ENCODE results near the gene RNF26.

RNF26 gene

GRCh38 chr11:119335655-119336543 lies 1.6 kb downstream of the RNF26 start:
- DNase-seq (ENCODE audit: insufficient read length, low spot score) (no peak), FAIRE-seq (no peak)
- no peak for TF ChIP-seq CTCF (IDR thresholded peaks at IDR 0.05; ENCODE audit: insufficient read depth, missing control alignments)

DNA sequence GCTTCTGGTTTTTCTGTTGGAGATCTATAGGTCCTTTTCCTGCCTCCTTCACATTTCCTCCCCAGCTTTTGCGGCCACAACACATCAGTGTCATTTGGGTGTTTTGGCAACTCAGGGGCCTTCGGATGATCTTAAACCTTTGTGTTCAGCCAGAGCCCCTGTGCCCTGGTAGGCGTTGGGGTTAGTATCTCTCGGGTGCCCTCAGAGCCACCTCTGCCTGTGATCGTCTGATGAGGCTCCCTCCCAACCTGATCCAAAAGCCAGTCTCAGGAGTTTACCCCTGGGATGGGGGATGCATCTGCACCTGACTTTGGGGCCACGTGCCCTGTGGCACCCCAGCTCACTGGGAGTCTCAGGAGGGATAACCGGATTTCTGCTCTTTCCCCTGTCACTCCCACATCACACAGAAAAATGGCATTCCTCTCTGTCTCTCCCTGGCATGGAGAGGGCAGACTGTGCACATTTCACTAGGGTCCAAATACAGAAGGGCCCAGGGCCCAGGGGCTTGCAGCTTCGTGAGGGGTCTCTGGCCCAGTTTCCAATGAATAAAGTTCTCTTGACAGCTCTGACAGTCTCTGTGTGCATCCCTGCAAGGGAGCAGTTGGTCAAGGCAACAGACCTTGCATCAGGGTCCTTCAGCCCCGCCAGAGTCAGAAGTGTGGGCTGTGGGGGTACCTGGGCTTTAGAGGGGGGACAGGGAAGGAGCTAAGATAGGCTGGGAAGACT lies 2.6 kb downstream of the RNF26 start:
- no peak for FAIRE-seq
- no peak for TF ChIP-seq CTCF (IDR thresholded peaks at IDR 0.05; ENCODE audit: insufficient read depth, missing control alignments)
- DNase-seq (ENCODE audit: insufficient read length, low spot score) = no peak

DNA sequence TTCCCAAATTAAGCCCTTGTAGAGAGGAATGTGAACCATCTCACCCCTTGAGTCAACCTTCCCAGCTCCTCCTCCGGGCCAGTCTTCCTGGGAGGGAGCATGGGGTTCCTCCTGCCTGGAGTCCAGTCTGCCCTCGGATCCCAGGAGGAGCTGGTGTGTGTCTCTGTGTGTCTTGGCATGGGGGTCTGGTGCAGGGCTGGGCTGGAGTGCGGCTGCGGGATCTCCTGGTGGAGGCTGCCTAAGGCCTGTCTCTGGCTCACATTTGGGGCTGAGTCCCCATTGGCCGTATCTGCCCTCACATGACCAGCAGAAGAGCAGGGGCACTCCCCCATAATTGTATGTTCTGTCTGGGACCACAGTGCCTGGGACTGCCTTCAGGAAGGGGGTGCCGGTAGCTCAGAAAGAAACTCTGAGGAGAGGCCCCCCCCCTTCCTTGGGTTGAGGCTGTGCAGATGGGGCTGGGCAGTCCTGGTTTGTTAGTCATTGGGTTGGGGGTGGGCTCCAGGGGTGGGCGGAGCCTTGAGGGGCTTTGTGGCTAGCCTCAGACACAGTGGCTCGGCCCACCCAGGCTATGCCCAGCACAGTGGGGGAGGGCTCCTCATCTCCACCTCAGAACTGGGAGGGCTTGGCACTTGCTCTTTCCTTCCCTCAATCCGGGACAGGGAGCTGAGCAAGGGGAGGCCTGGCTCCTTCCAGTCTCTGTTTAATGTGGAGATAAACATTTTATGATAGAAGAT lies 3.4 kb downstream of the RNF26 start:
- DNase-seq (ENCODE audit: insufficient read length, low spot score) (no peak), FAIRE-seq (no peak)
- no peak for TF ChIP-seq CTCF (IDR thresholded peaks at IDR 0.05; ENCODE audit: insufficient read depth, missing control alignments)

DNA sequence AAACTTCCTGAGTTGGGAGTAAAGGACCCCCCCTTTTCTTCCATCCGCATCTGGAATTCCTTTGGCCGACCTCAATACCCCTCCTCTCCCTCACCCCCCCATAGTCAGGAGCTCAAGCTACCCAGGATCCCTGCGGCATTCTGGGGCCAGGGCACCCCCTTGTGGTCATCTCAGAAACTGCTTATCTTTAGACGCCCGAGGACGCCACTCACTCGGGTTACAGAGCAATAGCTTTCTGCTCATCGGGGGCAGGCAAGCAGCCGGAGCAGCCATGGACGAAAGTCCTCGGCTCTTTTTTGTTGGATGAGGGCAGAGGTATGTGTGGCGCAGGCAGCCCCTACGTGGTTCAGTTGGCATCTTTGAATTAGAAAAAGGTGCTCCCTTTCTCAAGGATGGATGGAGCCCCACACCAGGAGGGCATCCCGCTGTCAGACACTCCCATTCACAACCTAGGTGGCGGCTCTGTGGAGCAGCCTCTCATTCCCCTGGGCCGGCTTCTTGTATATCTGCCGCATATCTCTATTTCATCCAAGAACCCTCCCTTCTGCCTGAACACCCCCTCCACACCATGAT lies 4.1 kb downstream of the RNF26 start:
- peak; percentile 92 for DNase-seq (ENCODE audit: insufficient read length, low spot score)
- TF ChIP-seq CTCF (IDR thresholded peaks at IDR 0.05; ENCODE audit: insufficient read depth, missing control alignments) = peak; percentile 80
- no peak for FAIRE-seq

- no peak for TF ChIP-seq CTCF (IDR thresholded peaks at IDR 0.05; ENCODE audit: insufficient read depth, missing control alignments)
- no peak for FAIRE-seq
- DNase-seq (ENCODE audit: insufficient read length, low spot score) = no peak
Observed at GRCh38 chr11:119338965-119339588, 4.8 kb downstream of the RNF26 start.

DNA sequence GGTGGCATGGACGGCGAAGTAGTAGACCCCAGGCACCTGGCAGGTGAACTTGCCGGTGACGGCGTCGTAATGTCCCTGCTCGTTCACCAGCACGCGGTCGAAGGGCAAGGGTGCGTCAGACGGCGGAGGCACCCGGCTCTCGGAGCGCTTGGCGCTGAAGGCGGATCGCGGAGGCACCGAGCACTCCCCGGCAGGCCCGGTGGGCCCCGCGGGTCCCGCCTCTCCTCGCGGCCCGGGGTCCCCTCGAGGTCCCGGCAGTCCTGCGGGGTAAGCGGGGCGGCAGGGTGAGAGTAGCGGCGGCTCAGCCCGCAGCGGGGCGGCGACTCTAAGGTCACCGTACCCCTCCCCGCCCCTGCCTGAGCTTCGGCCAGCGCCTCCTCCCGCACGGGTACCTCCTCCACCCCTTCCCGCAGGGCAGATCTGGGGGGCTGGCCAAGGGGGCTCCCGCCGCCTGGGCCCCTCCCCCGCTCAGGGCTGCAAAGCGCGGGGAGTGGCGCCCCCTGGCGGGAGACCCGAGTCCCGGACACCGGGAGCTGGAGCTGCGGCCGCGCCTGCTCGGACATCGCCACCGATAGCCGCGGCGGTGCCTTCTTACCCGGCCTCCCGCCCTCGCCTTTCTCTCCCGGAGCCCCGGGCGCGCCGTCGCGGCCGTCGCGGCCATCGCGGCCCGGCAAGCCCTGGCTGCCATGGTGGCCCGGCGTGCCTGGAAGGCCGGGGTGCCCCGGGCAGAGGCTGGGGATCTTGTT lies 5.4 kb downstream of the RNF26 start:
- peak; percentile 48 for TF ChIP-seq CTCF (IDR thresholded peaks at IDR 0.05; ENCODE audit: insufficient read depth, missing control alignments)
- FAIRE-seq = no peak
- peak; percentile 83 for DNase-seq (ENCODE audit: insufficient read length, low spot score)

Data from D721Med (cell line).